Measurements from ENCODE around the gene VEPH1. TPM values are rescaled to one million over a fixed set of nuclear protein-coding genes. Genes with fewer than 3 reads are reported as not detected.

The VEPH1 gene
- total RNA-seq, 1 donor from 2014 or later, result 2.7 TPM

DNA sequence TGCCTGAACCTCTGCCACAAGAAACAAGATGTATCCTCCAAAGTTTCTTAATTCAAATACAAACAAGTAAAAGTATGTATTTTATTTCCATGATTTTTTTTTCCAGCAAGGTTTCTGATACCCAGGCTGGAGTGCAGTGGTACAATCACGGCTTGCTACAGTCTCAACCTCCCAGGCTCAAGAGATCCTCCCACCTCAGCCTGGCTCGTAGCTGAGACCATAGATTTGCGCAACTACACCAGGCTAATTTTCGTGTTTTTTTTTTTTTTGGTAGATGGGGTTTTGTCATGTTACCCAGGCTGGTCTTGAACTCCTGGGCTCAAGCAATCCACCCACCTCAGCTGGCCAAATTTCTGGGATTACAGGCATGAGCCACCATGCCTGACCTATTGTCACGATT lies 12.2 kb upstream of the VEPH1 start:
- Histone ChIP-seq H3K9me3 (no peaks in the 10 kb centered on the region), H3K4me3 (no peak overlapping the region), H3K4me1 (no peaks in the 10 kb centered on the region), H3K36me3 (no peaks in the 10 kb centered on the region), H3K27me3 (no peaks in the 10 kb centered on the region), H3K27ac (no peak overlapping the region)
- intact Hi-C loops (cut with DNase I), result no loop called here
- TF ChIP-seq POLR2AphosphoS5 (IDR thresholded peaks at IDR 0.05; ENCODE audit: insufficient read depth in 1 of 2, low read depth in 1 of 2) (no peak), CTCF (IDR thresholded peaks at IDR 0.05) (no peak), POLR2A (IDR thresholded peaks at IDR 0.05) (no peak)
- no peak for DNase-seq (ENCODE audit: extremely low spot score in 2 of 2)

DNA sequence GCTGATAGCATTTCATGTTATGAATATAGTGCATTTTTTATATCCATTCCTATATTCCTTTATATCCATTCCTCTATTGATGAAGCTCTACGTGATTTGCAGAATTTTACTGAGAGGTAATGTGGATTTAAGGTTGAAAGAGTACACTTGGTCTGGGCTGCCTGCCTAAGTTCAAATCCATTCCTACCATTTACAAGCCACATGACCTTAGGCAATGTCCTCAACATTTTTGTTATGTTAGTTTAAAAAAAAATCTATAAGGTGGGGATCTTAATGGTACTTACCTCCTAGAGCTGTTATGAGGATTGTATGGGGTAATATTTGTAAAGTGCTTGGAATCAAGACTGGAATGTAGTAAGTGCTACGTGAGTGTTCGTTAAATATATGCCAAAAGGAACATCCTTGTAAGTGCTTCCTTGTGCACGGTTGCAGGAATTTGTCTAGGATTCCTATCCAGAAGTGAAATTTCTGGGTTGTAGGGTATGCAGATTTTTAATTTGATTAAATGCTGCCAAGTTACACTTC lies 11.2 kb upstream of the VEPH1 start:
- Histone ChIP-seq H3K36me3 (no peaks in the 10 kb centered on the region), H3K9me3 (no peaks in the 10 kb centered on the region), H3K27ac (no peak overlapping the region), H3K4me3 (no peak overlapping the region), H3K4me1 (no peaks in the 10 kb centered on the region), H3K27me3 (no peaks in the 10 kb centered on the region)
- intact Hi-C loops (cut with DNase I), result no loop called here
- TF ChIP-seq POLR2AphosphoS5 (IDR thresholded peaks at IDR 0.05; ENCODE audit: insufficient read depth in 1 of 2, low read depth in 1 of 2) (no peak), CTCF (IDR thresholded peaks at IDR 0.05) (no peak), POLR2A (IDR thresholded peaks at IDR 0.05) (no peak)
- no peak for DNase-seq (ENCODE audit: extremely low spot score in 2 of 2)

DNA sequence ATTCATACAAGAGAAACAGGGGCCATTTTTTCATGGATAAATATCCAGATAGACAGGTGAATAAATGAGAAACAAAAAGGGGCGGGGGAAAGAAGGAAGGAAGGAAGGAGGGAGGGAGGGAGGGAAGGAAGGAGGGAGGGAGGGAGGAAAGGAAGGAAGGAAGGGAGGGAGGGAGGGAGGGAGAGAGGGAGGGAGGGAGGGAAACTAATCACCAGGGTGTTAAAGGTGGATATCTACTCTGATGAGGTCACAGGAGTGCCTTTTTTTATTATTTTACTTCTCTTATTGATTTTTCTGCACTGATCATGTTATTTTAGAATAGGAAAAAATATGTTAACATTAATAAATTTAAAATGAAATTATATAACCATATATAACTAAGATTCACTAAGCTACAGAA lies 10.4 kb upstream of the VEPH1 start:
- no peak for DNase-seq (ENCODE audit: extremely low spot score in 2 of 2)
- Histone ChIP-seq H3K27ac (no peak overlapping the region), H3K27me3 (no peaks in the 10 kb centered on the region), H3K36me3 (no peaks in the 10 kb centered on the region), H3K4me3 (no peak overlapping the region), H3K9me3 (no peaks in the 10 kb centered on the region), H3K4me1 (no peaks in the 10 kb centered on the region)
- intact Hi-C loops (cut with DNase I), result no loop called here
- TF ChIP-seq POLR2A (IDR thresholded peaks at IDR 0.05) (no peak), CTCF (IDR thresholded peaks at IDR 0.05) (no peak), POLR2AphosphoS5 (IDR thresholded peaks at IDR 0.05; ENCODE audit: insufficient read depth in 1 of 2, low read depth in 1 of 2) (no peak)

DNA sequence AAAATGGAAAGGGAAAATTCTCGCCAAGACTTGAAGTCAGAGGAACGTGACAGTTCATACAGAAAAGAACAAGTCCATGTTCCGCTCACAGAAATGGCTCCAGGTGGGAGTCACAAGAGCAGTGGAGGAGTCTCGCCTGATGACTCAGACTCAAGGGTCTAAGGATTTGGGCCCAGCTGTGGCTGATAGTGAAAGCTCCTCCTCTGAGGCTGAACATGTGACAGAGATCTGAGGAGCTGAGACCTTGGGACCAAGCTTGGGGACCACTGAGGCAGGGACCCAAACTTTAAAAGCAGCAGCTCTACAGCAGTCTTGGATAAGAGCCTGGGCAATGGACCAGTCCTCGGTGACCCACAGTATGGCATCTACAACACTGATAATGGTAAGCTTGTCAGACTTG lies 9.3 kb upstream of the VEPH1 start:
- H3K9me3 ChIP-seq, result no peaks in the 10 kb centered on the region
- no peak for TF ChIP-seq CTCF (IDR thresholded peaks at IDR 0.05)
- no peak for TF ChIP-seq POLR2AphosphoS5 (IDR thresholded peaks at IDR 0.05; ENCODE audit: insufficient read depth in 1 of 2, low read depth in 1 of 2)
- no peak for TF ChIP-seq POLR2A (IDR thresholded peaks at IDR 0.05)
- H3K27ac ChIP-seq, result no peak overlapping the region
- no peaks in the 10 kb centered on the region for H3K4me1 ChIP-seq
- H3K4me3 ChIP-seq, result no peak overlapping the region
- H3K36me3 ChIP-seq, result no peaks in the 10 kb centered on the region
- intact Hi-C loops (cut with DNase I), result no loop called here
- H3K27me3 ChIP-seq, result no peaks in the 10 kb centered on the region
- no peak for DNase-seq (ENCODE audit: extremely low spot score in 2 of 2)

GRCh38 chr3:157508461-157508860 lies 5.2 kb upstream of the VEPH1 start:
- TF ChIP-seq CTCF (IDR thresholded peaks at IDR 0.05), result no peak
- TF ChIP-seq POLR2A (IDR thresholded peaks at IDR 0.05), result no peak
- no peak for TF ChIP-seq POLR2AphosphoS5 (IDR thresholded peaks at IDR 0.05; ENCODE audit: insufficient read depth in 1 of 2, low read depth in 1 of 2)
- Histone ChIP-seq H3K9me3 (no peaks in the 10 kb centered on the region), H3K36me3 (no peaks in the 10 kb centered on the region), H3K27ac (no peak overlapping the region), H3K4me1 (no peaks in the 10 kb centered on the region), H3K4me3 (no peak overlapping the region), H3K27me3 (no peaks in the 10 kb centered on the region)
- DNase-seq (ENCODE audit: extremely low spot score in 2 of 2), result no peak
- intact Hi-C loops (cut with DNase I), result no loop called here
